Measurements from ENCODE around the gene THSD7B.

- TF ChIP-seq CTCF (IDR thresholded peaks at IDR 0.05; ENCODE audit: poor library complexity, severe bottlenecking): no peak
- TF ChIP-seq POLR2AphosphoS5 (IDR thresholded peaks at IDR 0.05): no peak
- no peak for TF ChIP-seq TAF1 (IDR thresholded peaks at IDR 0.05; ENCODE audit: low read depth)
- no peak for TF ChIP-seq REST (IDR thresholded peaks at IDR 0.05; ENCODE audit: borderline replicate concordance)
These were observed 616.4 kb downstream of the THSD7B start for GRCh38 chr2:137381731-137382130.
